GM12878 (cell line): Measurements from ENCODE around the gene RRBP1. TPM values are rescaled to one million over a fixed set of nuclear protein-coding genes. Genes with fewer than 3 reads are reported as not detected.

ENCODE experiments used
- ATAC-seq: fragments of 200-7000 bp; cut with Tn5 transposase; 3 replicates; pipeline ENCODE4 v1.9.1; 2020; ENCODE audit warnings: mild to moderate bottlenecking, moderate library complexity
- BruUV-seq: library from RNA; stranded (reverse); fragments of 400-500 nt; replicated peaks from 2 replicates; lab custom pipeline; 2021; lab: Mats Ljungman, UMichigan
- CTCF ChIA-PET: fragments of 300-600 bp; sonication (Branson Sonifier 250); formaldehyde crosslinking; extraction: SDS; loops from one replicate; lab custom pipeline; 2021; ENCODE audit warnings: inconsistent platforms; lab: Yijun Ruan, JAX
- POLR2A ChIA-PET: fragments of 350-600 bp; formaldehyde crosslinking; extraction: SDS; loops from one replicate; lab custom pipeline; 2021; ENCODE audit warnings: inconsistent platforms; lab: Charles Lee
- RAD21 ChIA-PET: fragments of 300-600 bp; sonication (Branson Sonifier 250); formaldehyde crosslinking; loops from one replicate; lab custom pipeline; 2023; ENCODE audit warnings: antibody characterized with exemption; ENCODE audit not compliant: unreplicated experiment; lab: Charles Lee
- SMC1A ChIA-PET: fragments of 300-600 bp; sonication (Branson Sonifier 250); formaldehyde crosslinking; loops from one replicate; lab custom pipeline; 2023; ENCODE audit not compliant: unreplicated experiment, uncharacterized antibody; lab: Charles Lee
- DNase-seq: peaks from one replicate; pipeline ENCODE4 v3.0.0-alpha.2; 2011; ENCODE audit warnings: low read depth, low spot score
- FAIRE-seq: peaks from 3 replicates; lab custom pipeline; 2011; peaks lifted over from hg19 to GRCh38; lab: Jason Lieb, UNC
- H2AFZ ChIP-seq: 2 replicates; pipeline ENCODE4 v1.6.0; 2011; ENCODE audit warnings: low read depth, low read length, control low read depth; ENCODE audit not compliant: control insufficient read depth
- H3K27ac ChIP-seq: 2 replicates; pipeline ENCODE4 v1.5.1; 2011; ENCODE audit warnings: control low read depth; ENCODE audit not compliant: control insufficient read depth, insufficient read depth
- H3K27me3 ChIP-seq, 2 experiments: replicated peaks in 1 of 2; 2 replicates each; pipeline versions ENCODE4 v1.6.0 to v1.6.1; 2011; ENCODE audit warnings: low read length in 1 of 2; ENCODE audit not compliant: control insufficient read depth in 2 of 2, insufficient read depth in 2 of 2
- H3K36me3 ChIP-seq, 2 experiments: 2 replicates each; pipeline ENCODE4 v1.5.1; 2011; ENCODE audit warnings: low read length in 1 of 2; ENCODE audit not compliant: control insufficient read depth in 2 of 2, insufficient read depth in 2 of 2
- H3K4me1 ChIP-seq: 2 replicates; pipeline ENCODE4 v1.6.1; 2011; ENCODE audit warnings: mild to moderate bottlenecking, low read length, moderate library complexity, mixed read lengths; ENCODE audit not compliant: control insufficient read depth, insufficient read depth
- H3K4me2 ChIP-seq: 2 replicates; pipeline ENCODE4 v1.6.0; 2011; ENCODE audit warnings: control low read depth; ENCODE audit not compliant: control insufficient read depth, insufficient read depth
- H3K4me3 ChIP-seq: fragments of 200-600 bp; sonication (generic); 2 replicates; pipeline ENCODE4 v1.5.1; 2016
- H3K79me2 ChIP-seq: 2 replicates; pipeline ENCODE4 v1.6.0; 2011; ENCODE audit warnings: low read length; ENCODE audit not compliant: control insufficient read depth, insufficient read depth
- H3K9ac ChIP-seq: 2 replicates; pipeline ENCODE4 v1.8.0; 2011; ENCODE audit warnings: low read length, control low read depth, mixed read lengths; ENCODE audit not compliant: control insufficient read depth, insufficient read depth
- H3K9me3 ChIP-seq: replicated peaks from 3 replicates; pipeline ENCODE4 v1.5.1; 2011; ENCODE audit warnings: mild to moderate bottlenecking, low read length; ENCODE audit not compliant: control insufficient read depth, insufficient read depth
- H4K20me1 ChIP-seq: 2 replicates; pipeline ENCODE4 v1.6.0; 2011; ENCODE audit not compliant: control insufficient read depth, insufficient read depth
- BACH1 ChIP-seq: fragments of 450-650 bp; IDR thresholded peaks from 2 replicates; pipeline ENCODE4 v1.6.1; 2017; ENCODE audit warnings: mild to moderate bottlenecking, borderline replicate concordance
- CBX5 ChIP-seq: sonication (generic); IDR thresholded peaks from 2 replicates; pipeline ENCODE4 v1.6.1; 2016; ENCODE audit warnings: low read depth, moderate library complexity, mild to moderate bottlenecking, inconsistent platforms
- HDAC2 ChIP-seq: fragments of 200-600 bp; sonication (generic); IDR thresholded peaks from 2 replicates; pipeline ENCODE4 v1.6.1; 2017
- MXI1 ChIP-seq: fragments of 150-350 bp; IDR thresholded peaks from 2 replicates; pipeline ENCODE4 v1.6.1; 2011; ENCODE audit warnings: low read depth, mild to moderate bottlenecking, inconsistent platforms, low read length, improper control_type of control experiment
- ZNF622 ChIP-seq: fragments of 450-650 bp; IDR thresholded peaks from 2 replicates; pipeline ENCODE4 v1.6.1; 2017; ENCODE audit warnings: mild to moderate bottlenecking, inconsistent platforms
- WGBS: methylation state at CpG from one replicate; pipeline ENCODE4 v1.1.6; 2016; ENCODE audit warnings: low lambda C conversion rate; ENCODE audit not compliant: insufficient replicate concordance, insufficient coverage; ENCODE audit errors: missing lambda C conversion rate; 5-methylcytosine and 5-hydroxymethylcytosine counted together
- in situ Hi-C: fragments of 300-500 bp; cut with MboI; formaldehyde crosslinking; loops from 9 replicates; pipeline ENCODE4 v1.14.3; 2018; ENCODE audit warnings: mixed read lengths
- intact Hi-C: fragments of 100-400 bp; cut with micrococcal nuclease; formaldehyde crosslinking; loops from one replicate; pipeline ENCODE4 v1.14.2; 2022; ENCODE audit not compliant: unreplicated experiment
- polyA plus RNA-seq, 11 experiments: library from polyadenylated mRNA; depleted of rRNA in 4 of 11; unstranded in 6 of 11; stranded (reverse) in 5 of 11; fragments of >200 nt; fragmentation: Nextera tagmentation in 4 of 11; fragmentation: Illumina TruSeq in 1 of 11; extraction: Ambion mirVana in 4 of 11; extraction: Trizol in 1 of 11; gene quantifications; 1 replicate in 1 of 11; 2 replicates in 10 of 11; pipeline versions ENCODE4 v1.2.1 to v1.2.3, GENCODE V29; 2011 to 2016; ENCODE audit warnings: inconsistent platforms in 2 of 11, missing spikeins in 2 of 11, low read depth in 1 of 11
- total RNA-seq, 4 experiments: library from RNA; depleted of rRNA in 3 of 4; stranded (reverse); fragments of >200 nt in 3 of 4; fragmentation: Illumina TruSeq in 1 of 4; extraction: Trizol in 1 of 4; gene quantifications; 2 replicates each; pipeline versions ENCODE4 v1.2.1 to v1.2.3, GENCODE V29; 2013 to 2021
- TF ChIP-seq, protein P1 (sequence below): fragments of 450-650 bp; IDR thresholded peaks from 2 replicates; pipeline ENCODE4 v1.6.1; 2017; ENCODE audit warnings: antibody characterized with exemption, mild to moderate bottlenecking, moderate library complexity
- TF ChIP-seq, protein P2 (sequence below): fragments of 450-650 bp; formaldehyde crosslinking; IDR thresholded peaks from 2 replicates; pipeline ENCODE4 v1.5.0; 2022; ENCODE audit warnings: mild to moderate bottlenecking, missing genetic modification characterization

Gene RRBP1
- total and polyA plus RNA-seq, 10 of the 15 experiments (the other 5 are each of a cell fraction or from before 2014, with no cell fraction given): 1.2 to 57.4 (median 24.6) TPM

DNA sequence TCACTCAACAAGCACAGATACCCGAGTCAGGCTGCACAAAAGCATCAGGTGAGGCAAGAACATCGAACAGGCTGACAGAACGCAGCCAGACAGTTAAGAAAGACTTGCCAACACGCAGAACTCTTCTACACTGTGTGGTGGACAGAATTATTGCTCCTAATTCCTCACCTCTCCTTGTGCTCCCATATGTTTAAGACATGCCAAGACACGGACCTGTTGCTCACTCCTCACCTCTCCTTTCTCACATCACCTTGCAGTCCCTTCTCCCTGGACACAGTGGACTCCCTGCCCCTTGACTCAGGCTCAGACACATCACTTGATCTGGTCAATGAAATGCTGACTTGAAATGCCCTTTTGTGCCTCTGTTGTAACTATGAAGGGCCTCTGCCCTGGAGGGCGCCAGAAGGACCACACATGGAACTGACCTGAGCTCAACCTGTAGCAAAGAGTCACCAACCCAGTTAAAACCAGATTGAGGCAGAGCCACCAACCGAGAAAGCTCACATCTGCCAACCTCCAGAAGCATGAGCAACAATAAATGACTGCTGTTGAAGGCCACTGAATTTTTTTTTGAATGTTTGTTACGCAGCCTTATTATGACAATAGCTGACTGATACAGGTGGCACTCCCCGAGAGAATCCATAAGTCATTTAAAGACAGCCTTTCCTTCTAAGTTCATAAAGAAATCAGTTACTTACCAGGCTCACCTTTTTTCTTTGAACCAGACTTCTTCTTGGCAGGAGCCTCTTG lies 24.0 kb downstream of the RRBP1 start:
- ChIA-PET RAD21 (no interaction called here), CTCF (interaction anchor here (0.6 kb wide), 1 partner anchor 713 kb away, joined by 3 read pairs; no protein-coding TSS in a partner anchor), POLR2A (no interaction called here), SMC1A (no interaction called here)
- TF ChIP-seq HDAC2 (no peak), CBX5 (no peak), ZNF622 (no peak)
- in situ Hi-C loops: no loop called here
- no peaks in the 10 kb centered on the region; the same call in 1 of the 3 replicates for H3K9me3 ChIP-seq
- no peak overlapping the region for H3K4me2 ChIP-seq
- no peak overlapping the region for H3K27ac ChIP-seq
- H3K36me3 ChIP-seq: peaks cover 2% of the 10 kb centered on the region in 2 experiments; a peak in 2 of 4 replicates
- H3K9ac ChIP-seq: no peak overlapping the region
- H4K20me1 ChIP-seq: 0 out of 2 replicates have a peak, but pooled peaks cover 2% of the 10 kb centered on the region
- BruUV-seq: no TSS peak
- FAIRE-seq (no peak), ATAC-seq (no peak), DNase-seq (no peak)
- peaks cover 5% of the 10 kb centered on the region for H3K79me2 ChIP-seq
- intact Hi-C loops: loop anchor here (10.0 kb wide), 1 partner anchor 237 kb away; no protein-coding TSS in a partner anchor
- no peaks in the 10 kb centered on the region for H3K27me3 ChIP-seq
- 90% methylated on average over 9 of the region's 9 CpGs for WGBS
- no peaks in the 10 kb centered on the region; the same call in 1 of the 2 replicates for H3K4me1 ChIP-seq
- H3K4me3 ChIP-seq: no peak overlapping the region
- no peak overlapping the region for H2AFZ ChIP-seq

DNA sequence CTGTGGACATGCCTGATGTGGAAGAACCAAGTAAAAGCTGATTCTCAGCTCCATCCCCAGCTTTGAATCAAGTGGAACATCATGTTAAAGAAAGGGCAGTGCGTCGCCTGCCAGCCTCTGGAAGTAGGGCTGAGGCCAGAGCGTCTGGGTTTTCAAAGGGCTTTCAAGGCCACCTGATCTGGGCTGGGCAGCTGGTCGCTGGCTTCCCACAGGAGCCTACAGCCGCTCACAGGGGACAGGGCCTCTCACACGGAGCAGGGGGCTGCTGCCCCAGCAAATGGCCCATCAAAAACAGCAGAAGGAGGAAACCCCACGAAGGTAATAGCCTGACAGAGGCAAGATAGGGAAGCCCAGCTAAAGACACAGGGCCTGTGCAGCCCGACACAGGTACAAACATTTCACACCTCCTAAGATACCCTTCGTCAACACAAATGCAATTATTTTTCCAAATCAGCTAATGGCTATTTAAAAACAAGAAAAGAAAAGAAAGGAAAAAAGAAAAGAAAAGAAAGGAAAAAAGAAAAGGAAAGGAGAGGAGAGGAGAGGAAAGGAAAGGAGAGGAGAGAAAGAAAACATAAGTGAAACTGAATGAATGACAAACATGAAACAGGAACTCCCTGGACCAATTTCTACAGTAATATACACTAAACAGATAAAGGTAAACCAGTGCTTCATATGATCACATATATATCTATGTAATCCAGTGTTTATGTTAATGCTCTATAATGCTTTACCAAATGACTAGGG lies 24.8 kb downstream of the RRBP1 start:
- H3K4me2 ChIP-seq: no peak overlapping the region
- no peaks in the 10 kb centered on the region; the same call in 1 of the 3 replicates for H3K9me3 ChIP-seq
- no peaks in the 10 kb centered on the region for H3K27me3 ChIP-seq
- ATAC-seq (no peak), FAIRE-seq (no peak), DNase-seq (no peak)
- 92% methylated on average over 9 of the region's 9 CpGs for WGBS
- no peak overlapping the region for H3K4me3 ChIP-seq
- no peaks in the 10 kb centered on the region; the same call in 1 of the 2 replicates for H3K4me1 ChIP-seq
- ChIA-PET POLR2A (interaction anchor here (1.1 kb wide), 1 partner anchor 9 kb away, joined by 4 read pairs; no protein-coding TSS in a partner anchor), CTCF (no interaction called here), RAD21 (no interaction called here), SMC1A (no interaction called here)
- intact Hi-C loops (loop anchor here (10.0 kb wide), 1 partner anchor 238 kb away; no protein-coding TSS in a partner anchor), in situ Hi-C loops (no loop called here)
- H3K36me3 ChIP-seq: peaks cover 2% of the 10 kb centered on the region in 2 experiments; a peak in 2 of 4 replicates
- no peaks in the 10 kb centered on the region; the same call in none of the 2 replicates for H3K79me2 ChIP-seq
- H2AFZ ChIP-seq: no peak overlapping the region
- H3K27ac ChIP-seq: no peak overlapping the region
- BruUV-seq: no TSS peak
- no peak overlapping the region for H3K9ac ChIP-seq
- 0 out of 2 replicates have a peak, but pooled peaks cover 2% of the 10 kb centered on the region for H4K20me1 ChIP-seq
- TF ChIP-seq, protein P1, sequence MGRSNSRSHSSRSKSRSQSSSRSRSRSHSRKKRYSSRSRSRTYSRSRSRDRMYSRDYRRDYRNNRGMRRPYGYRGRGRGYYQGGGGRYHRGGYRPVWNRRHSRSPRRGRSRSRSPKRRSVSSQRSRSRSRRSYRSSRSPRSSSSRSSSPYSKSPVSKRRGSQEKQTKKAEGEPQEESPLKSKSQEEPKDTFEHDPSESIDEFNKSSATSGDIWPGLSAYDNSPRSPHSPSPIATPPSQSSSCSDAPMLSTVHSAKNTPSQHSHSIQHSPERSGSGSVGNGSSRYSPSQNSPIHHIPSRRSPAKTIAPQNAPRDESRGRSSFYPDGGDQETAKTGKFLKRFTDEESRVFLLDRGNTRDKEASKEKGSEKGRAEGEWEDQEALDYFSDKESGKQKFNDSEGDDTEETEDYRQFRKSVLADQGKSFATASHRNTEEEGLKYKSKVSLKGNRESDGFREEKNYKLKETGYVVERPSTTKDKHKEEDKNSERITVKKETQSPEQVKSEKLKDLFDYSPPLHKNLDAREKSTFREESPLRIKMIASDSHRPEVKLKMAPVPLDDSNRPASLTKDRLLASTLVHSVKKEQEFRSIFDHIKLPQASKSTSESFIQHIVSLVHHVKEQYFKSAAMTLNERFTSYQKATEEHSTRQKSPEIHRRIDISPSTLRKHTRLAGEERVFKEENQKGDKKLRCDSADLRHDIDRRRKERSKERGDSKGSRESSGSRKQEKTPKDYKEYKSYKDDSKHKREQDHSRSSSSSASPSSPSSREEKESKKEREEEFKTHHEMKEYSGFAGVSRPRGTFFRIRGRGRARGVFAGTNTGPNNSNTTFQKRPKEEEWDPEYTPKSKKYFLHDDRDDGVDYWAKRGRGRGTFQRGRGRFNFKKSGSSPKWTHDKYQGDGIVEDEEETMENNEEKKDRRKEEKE: no peak
- no peak for TF ChIP-seq MXI1
- TF ChIP-seq, protein P2, sequence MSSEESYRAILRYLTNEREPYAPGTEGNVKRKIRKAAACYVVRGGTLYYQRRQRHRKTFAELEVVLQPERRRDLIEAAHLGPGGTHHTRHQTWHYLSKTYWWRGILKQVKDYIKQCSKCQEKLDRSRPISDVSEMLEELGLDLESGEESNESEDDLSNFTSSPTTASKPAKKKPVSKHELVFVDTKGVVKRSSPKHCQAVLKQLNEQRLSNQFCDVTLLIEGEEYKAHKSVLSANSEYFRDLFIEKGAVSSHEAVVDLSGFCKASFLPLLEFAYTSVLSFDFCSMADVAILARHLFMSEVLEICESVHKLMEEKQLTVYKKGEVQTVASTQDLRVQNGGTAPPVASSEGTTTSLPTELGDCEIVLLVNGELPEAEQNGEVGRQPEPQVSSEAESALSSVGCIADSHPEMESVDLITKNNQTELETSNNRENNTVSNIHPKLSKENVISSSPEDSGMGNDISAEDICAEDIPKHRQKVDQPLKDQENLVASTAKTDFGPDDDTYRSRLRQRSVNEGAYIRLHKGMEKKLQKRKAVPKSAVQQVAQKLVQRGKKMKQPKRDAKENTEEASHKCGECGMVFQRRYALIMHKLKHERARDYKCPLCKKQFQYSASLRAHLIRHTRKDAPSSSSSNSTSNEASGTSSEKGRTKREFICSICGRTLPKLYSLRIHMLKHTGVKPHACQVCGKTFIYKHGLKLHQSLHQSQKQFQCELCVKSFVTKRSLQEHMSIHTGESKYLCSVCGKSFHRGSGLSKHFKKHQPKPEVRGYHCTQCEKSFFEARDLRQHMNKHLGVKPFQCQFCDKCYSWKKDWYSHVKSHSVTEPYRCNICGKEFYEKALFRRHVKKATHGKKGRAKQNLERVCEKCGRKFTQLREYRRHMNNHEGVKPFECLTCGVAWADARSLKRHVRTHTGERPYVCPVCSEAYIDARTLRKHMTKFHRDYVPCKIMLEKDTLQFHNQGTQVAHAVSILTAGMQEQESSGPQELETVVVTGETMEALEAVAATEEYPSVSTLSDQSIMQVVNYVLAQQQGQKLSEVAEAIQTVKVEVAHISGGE: no peak
- TF ChIP-seq BACH1: no peak
